ENCODE results near the gene C19orf81. TPM values are rescaled to one million over a fixed set of nuclear protein-coding genes. Genes with fewer than 3 reads are reported as not detected.

Gene C19orf81
- polyA plus RNA-seq, 1 donor from 2014 or later = 28.3 TPM

DNA sequence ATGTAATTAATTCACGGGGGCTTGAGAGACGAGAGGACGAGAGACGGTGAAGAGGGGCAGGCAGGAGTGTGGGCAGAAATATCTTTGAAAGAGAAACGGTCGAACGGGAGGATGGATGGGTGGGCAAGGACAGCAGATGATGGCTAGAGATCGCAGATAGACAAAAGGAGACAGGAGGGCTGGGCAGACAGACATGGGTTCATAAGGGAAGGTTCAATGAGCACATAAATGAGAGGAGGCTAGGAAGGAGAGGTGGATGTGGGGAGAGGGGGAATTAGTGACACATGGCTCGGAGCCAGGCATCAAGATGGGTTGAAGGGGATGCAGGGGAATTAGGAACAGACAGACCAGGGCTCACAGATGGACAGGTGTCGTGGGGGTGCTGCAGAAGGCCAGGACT is 10.6 kb upstream of the C19orf81 start:
- no peaks in the 10 kb centered on the region for H3F3A ChIP-seq (ENCODE audit: insufficient read depth, low read length, poor library complexity, severe bottlenecking)
- H3K9me2 ChIP-seq (ENCODE audit: insufficient read depth, low read length) = no peaks in the 10 kb centered on the region
- peaks cover 7% of the 10 kb centered on the region for H3K27me3 ChIP-seq (ENCODE audit: insufficient read depth, low read depth, low read length)
- peak overlapping the region; percentile 84 for H3K9ac ChIP-seq (ENCODE audit: low read length)
- peak overlapping the region; percentile 57 for H2AFZ ChIP-seq (ENCODE audit: low read depth, low read length)
- H3K9me3 ChIP-seq (ENCODE audit: low read length) = peaks cover 8% of the 10 kb centered on the region
- no peaks in the 10 kb centered on the region for H3K36me3 ChIP-seq (ENCODE audit: insufficient read depth, low read length)
- no peak overlapping the region for H3K27ac ChIP-seq (ENCODE audit: low read length)
- peak overlapping the region; percentile 92 for H3K4me3 ChIP-seq (ENCODE audit: low read length)
- TF ChIP-seq RAD21 (conservative IDR thresholded peaks at IDR 0.05) (peak; percentile 25), EZH2 (IDR thresholded peaks at IDR 0.05; ENCODE audit: borderline replicate concordance, insufficient read depth, low read length, poor library complexity, severe bottlenecking) (no peak)
- TF ChIP-seq, protein P1, sequence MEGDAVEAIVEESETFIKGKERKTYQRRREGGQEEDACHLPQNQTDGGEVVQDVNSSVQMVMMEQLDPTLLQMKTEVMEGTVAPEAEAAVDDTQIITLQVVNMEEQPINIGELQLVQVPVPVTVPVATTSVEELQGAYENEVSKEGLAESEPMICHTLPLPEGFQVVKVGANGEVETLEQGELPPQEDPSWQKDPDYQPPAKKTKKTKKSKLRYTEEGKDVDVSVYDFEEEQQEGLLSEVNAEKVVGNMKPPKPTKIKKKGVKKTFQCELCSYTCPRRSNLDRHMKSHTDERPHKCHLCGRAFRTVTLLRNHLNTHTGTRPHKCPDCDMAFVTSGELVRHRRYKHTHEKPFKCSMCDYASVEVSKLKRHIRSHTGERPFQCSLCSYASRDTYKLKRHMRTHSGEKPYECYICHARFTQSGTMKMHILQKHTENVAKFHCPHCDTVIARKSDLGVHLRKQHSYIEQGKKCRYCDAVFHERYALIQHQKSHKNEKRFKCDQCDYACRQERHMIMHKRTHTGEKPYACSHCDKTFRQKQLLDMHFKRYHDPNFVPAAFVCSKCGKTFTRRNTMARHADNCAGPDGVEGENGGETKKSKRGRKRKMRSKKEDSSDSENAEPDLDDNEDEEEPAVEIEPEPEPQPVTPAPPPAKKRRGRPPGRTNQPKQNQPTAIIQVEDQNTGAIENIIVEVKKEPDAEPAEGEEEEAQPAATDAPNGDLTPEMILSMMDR (IDR thresholded peaks at IDR 0.05; ENCODE audit: poor library complexity, severe bottlenecking) = no peak
- no peaks in the 10 kb centered on the region for H3K79me2 ChIP-seq (replicated peaks; ENCODE audit: insufficient read depth, low read length)
- no peaks in the 10 kb centered on the region for H4K20me1 ChIP-seq (ENCODE audit: insufficient read depth)
- peak overlapping the region; percentile 91 for H3K4me2 ChIP-seq (ENCODE audit: low read length)

DNA sequence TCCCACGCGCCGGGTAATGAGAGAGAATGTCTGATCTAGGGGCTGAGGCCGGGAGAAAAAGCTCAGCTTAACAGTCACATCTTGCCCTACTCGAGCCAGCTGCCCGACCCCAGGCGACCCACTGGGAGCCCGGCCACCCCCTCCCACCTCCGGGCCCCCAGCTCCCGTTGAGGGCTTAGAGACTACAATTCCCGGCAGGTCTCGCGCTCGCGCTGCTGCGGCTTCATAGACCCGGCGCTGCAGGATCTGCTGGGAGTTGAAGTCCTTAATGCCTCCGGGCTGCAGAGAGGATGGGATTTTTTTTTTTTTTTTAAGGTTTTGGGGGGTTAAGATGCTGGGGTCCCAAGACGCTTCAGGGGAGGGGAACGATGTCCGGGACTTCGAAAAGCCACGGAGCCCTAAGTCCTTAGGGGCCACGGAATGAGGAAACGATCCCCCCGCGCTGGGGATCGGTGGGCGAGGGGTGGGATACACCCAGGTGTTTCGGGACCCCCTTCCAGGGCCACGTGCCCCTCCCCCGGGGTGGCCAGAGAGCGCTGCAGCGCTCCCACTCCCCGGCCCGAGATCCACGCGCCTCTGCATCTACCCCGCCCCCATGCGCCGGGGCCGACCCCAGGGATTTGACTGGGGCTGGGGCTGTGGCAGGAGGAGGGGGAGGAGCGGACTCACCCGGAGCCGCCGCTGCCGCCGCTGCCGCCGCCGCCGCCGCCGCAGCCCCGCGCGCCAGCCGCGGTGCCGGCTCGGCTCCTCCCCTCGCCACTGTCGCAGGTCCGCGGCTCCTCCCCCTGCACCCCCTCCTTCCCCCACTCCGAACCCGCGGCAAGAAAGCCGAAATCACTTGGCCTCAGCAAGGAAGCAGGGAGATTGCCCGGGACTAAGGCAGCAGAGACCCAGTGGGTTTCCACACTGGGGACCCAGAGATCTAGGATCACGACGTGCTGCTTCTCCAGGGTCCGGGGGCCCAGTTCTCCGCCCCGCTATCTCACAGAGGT is 9.8 kb upstream of the C19orf81 start, which contains the start of gene SYT3:
Gene SYT3, minus strand, starts transcription at position 761 of the 992 bp plus-strand sequence. CDS start 2,470 bp downstream, outside the sequence.
- Histone ChIP-seq H3K36me3 (ENCODE audit: insufficient read depth, low read length) (no peaks in the 10 kb centered on the region), H3K4me2 (ENCODE audit: low read length) (peak within 1 kb of the TSS; percentile 91), H3K79me2 (replicated peaks; ENCODE audit: insufficient read depth, low read length) (no peaks in the 10 kb centered on the region), H3F3A (ENCODE audit: insufficient read depth, low read length, poor library complexity, severe bottlenecking) (no peaks in the 10 kb centered on the region), H3K9me3 (ENCODE audit: low read length) (peaks cover 4% of the 10 kb centered on the region), H3K27me3 (ENCODE audit: insufficient read depth, low read depth, low read length) (peaks cover 15% of the 10 kb centered on the region), H3K9me2 (ENCODE audit: insufficient read depth, low read length) (no peaks in the 10 kb centered on the region), H3K4me3 (ENCODE audit: low read length) (peak within 1 kb of the TSS; percentile 92), H2AFZ (ENCODE audit: low read depth, low read length) (peak within 1 kb of the TSS; percentile 57), H3K27ac (ENCODE audit: low read length) (peak within 1 kb of the TSS; percentile 49), H3K9ac (ENCODE audit: low read length) (peak within 1 kb of the TSS; percentile 84), H4K20me1 (ENCODE audit: insufficient read depth) (no peaks in the 10 kb centered on the region)
- TF ChIP-seq SMC3 (conservative IDR thresholded peaks at IDR 0.05; ENCODE audit: poor library complexity) = peak; percentile 50
- no peak for TF ChIP-seq RAD21 (conservative IDR thresholded peaks at IDR 0.05)
- TF ChIP-seq, protein P2, sequence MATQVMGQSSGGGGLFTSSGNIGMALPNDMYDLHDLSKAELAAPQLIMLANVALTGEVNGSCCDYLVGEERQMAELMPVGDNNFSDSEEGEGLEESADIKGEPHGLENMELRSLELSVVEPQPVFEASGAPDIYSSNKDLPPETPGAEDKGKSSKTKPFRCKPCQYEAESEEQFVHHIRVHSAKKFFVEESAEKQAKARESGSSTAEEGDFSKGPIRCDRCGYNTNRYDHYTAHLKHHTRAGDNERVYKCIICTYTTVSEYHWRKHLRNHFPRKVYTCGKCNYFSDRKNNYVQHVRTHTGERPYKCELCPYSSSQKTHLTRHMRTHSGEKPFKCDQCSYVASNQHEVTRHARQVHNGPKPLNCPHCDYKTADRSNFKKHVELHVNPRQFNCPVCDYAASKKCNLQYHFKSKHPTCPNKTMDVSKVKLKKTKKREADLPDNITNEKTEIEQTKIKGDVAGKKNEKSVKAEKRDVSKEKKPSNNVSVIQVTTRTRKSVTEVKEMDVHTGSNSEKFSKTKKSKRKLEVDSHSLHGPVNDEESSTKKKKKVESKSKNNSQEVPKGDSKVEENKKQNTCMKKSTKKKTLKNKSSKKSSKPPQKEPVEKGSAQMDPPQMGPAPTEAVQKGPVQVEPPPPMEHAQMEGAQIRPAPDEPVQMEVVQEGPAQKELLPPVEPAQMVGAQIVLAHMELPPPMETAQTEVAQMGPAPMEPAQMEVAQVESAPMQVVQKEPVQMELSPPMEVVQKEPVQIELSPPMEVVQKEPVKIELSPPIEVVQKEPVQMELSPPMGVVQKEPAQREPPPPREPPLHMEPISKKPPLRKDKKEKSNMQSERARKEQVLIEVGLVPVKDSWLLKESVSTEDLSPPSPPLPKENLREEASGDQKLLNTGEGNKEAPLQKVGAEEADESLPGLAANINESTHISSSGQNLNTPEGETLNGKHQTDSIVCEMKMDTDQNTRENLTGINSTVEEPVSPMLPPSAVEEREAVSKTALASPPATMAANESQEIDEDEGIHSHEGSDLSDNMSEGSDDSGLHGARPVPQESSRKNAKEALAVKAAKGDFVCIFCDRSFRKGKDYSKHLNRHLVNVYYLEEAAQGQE (IDR thresholded peaks at IDR 0.05; ENCODE audit: borderline replicate concordance) = no peak
- TF ChIP-seq EP300 (conservative IDR thresholded peaks at IDR 0.05; ENCODE audit: poor library complexity, severe bottlenecking) = peak; percentile 35
- TF ChIP-seq TAF1 (IDR thresholded peaks at IDR 0.05; ENCODE audit: low read depth) = no peak
- peak; percentile 38 for TF ChIP-seq POLR2AphosphoS5 (IDR thresholded peaks at IDR 0.05)
- TF ChIP-seq, protein P1 (IDR thresholded peaks at IDR 0.05; ENCODE audit: poor library complexity, severe bottlenecking) = no peak
- TF ChIP-seq EZH2 (IDR thresholded peaks at IDR 0.05; ENCODE audit: borderline replicate concordance, insufficient read depth, low read length, poor library complexity, severe bottlenecking) = no peak
- TF ChIP-seq MXI1 (conservative IDR thresholded peaks at IDR 0.05; ENCODE audit: poor library complexity, severe bottlenecking) = peak; percentile 78
